NCI-H748 (cell line): ENCODE data around the gene PDE7B.
A peak's percentile ranks its signal among the peaks of the same experiment; 100 is the strongest.

Experiments used
- DNase-seq: peaks from one replicate; lab custom pipeline; 2025; ENCODE audit not compliant: unreplicated experiment; lab: John Stamatoyannopoulos, UW

The PDE7B gene

DNA sequence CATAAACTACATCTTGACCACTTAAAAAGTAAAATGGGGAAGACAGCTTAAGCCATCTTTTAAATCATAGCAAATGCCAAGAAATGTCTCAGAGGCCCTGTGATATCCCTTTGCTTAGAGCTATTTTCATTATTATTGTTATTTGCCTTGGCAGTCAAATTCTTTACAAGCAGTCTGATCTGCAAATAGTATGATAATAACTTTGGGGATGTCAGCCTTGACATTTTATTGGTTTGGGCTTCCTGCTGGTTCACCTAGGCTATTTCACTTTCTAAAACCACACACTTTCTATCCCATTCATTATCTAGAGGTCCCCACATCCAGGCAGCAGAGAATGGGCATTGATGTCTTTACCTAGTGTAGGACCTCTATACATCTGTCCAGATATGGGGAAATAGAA lies 125.1 kb downstream of the PDE7B start:
- DNase-seq, result no peak

DNA sequence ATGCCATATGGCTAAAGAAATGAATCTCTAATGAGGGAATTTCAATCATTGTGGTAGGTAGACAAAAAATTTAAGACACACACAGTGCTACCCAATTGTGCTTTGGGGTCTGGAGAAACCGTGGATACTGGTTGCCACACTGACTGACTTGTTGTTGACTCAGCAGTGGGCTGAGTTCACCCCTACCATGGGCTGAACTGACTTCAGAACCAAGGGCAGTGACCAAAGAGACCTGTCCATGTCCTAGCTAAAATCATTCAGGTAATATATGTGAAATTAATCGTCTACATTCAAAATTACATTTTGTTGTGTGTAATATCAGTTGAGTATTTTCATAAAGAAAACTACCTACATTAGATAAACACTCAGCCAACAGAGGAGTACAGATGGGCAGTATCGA lies 131.6 kb downstream of the PDE7B start:
- DNase-seq, result no peak

DNA sequence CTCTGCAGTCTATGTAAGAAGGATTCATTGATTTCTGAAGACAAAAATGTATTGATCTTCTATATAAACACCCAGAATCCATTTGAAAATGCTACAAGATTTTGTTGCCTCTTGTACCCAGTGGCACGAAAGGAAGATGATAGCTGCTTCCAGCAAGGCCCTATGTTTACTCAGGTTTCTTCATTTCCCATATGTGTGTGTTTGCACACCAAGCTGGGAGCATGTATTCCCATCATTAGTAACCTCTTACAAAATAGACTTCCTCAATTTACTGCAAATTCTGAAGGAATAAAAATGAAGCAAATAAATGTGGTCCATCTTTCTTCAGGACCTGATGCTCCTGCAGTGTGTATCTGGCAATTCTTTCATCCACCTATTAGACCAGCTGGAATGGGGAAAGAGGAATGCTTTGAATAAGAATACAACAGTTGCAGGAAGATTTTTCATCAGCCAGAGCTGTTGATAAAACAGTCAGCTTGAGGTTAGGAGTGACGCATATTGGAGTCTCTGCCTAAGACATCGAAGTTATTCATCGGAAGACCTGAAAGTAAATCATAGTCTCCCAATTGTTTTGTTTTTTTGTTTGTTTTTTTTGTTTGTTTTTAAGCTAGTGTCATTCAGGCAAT lies 132.3 kb downstream of the PDE7B start:
- no peak for DNase-seq

DNA sequence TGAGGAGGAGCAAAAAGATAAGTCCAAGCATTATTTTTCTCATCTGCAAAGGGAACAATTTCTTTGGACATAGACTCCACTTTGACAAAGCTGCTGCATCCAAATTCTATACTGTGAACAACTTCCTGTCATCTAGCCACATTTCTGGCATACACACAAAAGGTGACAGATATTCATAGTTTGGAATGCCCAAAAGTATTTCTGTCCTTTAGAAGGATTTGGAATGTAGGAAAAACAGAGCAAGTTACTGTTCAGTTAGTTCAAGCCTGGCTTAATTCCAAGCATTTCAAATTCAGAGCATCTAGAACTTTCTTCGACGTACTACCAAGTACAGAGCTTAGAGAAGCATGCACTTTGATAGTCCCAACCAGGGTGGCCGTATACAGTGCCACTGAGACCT lies 134.0 kb downstream of the PDE7B start:
- DNase-seq, result no peak

DNA sequence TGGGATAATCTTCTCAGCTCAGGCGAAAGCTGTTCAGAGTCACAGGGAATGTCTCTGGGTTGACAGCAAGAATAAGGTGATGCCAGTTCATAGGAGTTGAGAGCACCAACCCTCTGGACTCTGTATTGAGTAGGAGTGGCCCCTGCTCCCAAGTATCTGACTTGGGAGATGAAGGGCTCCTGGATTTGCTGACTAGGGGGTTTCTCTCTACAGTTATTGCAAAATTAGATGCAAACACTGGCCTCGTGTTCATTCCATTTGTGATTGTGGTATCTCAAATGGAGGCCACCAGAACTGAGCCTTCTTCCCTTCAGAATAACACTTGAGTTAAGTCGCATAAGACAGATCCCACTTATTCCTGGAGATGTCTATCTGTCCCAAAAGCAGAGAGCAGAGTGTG lies 135.7 kb downstream of the PDE7B start:
- DNase-seq, result no peak

DNA sequence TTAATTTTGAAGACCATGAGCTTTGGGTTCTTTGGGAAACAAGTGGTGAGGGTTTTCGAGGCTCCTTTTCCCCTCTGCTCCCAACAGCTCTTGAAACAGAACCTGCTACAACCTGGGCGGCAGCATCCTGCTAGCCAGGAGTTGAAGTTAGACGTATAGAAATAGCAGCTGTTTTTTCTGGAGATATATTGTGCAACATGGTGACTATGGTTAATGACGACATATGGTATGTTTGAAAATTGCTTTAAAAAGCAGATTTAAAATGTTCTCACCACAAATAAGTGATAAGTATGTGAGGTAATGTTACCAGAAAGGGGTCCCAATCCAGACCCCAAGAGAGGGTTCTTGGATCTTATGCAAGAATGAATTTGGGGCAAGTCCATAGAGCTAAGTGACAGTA lies 138.9 kb downstream of the PDE7B start:
- DNase-seq, result no peak

DNA sequence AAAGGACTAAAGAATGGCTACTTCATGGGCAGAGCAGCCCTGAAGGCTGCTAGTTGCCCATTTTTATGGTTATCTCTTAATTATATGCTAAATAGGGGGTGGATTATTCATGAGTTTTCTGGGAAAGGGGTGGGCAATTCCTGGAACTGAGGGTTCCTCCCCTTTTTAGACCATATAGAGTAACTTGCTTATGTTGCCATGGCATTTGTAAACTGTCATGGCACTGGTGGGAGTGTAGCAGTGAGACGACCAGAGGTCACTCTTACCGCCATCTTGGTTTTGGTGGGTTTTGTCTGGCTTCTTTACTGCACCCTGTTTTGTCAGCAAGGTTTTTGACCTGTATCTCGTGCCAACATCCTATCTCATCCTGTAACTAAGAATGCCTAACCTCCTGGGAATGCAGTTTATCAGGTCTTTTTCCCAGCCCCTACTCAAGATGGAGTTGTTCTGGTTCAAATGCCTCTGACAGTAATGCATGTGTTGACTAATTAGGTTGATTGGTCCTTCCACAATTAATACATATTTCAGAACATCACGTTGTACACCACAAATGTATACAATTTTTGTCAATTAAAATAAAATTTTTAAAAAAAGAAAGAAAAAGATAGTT lies 139.5 kb downstream of the PDE7B start:
- no peak for DNase-seq

DNA sequence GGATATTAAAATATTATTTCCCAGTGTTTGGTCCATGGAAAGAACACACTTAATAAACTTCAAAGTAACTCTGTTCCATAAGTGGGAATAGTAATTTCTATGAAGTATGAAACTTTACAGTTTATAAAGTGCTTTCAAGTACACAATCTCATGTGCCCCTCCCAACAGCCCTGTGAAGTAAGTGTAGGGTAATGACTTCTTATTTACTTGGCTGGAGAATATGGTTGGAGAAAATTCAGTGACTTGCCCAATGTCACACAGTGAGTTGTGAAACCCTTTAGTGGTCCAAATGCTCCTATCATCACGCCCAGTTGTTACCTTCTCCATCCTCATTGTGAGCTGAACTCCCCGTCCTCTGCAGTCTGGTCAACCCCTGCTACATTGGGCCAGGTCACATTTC lies 141.2 kb downstream of the PDE7B start:
- DNase-seq, result no peak

DNA sequence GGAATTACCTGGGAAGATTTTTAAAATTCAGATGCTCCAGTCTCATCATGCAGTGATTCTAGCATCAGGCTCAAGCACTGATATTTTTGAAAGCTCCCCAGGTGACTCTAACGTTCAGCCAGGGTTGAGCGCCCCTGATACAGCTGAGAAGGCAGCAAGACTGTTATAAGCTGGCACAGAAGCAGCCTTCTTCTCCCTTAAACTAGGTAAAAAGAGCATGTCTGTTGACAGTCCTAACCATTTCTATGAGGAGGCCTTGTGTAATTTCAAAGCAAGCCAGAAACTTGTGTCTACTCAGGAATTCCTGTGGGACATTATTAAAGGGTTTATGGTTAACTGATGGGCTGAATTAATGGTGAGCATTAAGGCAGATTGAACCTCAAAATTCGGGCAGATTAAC lies 141.9 kb downstream of the PDE7B start:
- DNase-seq, result no peak

DNA sequence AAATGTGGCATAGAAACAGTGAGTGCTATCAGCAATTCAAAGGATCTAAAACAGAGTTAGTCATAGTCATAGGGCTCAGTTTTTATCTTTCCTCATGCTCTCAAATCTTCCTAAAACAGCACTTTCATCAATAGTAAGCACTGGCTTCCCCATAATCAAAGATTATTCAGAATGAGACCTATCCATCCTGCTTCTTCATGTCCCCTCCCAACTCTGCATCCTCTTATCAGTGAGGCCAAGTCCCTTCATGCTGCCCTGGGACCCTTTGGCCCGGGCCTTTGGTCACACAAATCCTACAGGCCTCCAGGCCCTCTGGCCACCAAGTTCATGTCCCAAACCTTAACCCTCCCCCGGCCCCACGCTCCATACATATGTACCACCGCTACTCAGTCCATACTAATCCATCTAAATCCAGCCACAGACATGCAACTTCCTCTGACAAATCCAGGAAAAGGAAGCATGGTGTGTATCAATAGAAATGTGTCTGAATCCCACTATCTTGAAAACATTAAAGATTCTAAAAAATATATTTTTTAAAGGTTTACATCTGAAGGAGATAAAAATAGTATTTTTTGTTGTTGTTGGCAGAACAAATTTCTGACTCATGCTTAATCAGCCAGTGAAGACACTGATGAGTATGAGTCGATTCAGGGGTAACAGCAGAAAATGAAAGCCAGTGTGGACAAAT lies 143.5 kb downstream of the PDE7B start:
- DNase-seq, result no peak

DNA sequence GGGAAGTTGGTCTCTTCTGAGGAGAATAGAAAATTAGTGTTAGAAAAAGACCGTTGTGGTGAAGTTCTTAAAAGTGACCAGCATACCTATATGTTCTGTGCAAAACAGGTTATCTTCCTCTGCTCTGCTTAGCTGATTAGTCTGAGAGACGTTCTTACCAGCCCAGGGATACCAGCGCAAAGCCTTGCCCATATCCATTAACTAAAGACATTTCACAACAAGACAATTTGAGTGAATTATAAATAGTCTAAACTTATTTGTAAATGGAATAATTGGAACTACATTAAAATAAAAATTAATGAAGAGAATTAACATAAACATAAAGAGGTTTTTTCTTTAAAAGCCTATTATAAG lies 144.0 kb downstream of the PDE7B start:
- no peak for DNase-seq

DNA sequence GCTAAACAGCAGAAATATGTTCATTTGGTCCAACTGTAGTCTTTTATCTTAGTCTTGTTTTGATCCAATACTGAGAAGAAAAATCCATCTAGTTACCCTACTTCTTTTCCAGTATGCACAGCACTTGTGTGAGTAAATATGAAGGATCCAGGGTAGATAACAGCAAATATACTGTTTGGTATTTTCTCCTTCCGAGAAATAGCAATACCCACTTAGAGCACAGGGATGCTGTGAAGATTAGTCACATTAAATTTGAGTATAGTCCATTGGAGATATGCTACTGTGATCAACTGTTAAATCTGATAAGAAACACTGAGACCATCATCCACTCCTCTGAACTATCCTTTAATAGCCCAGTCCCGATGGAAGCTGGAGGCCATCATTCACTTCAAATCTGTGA lies 145.2 kb downstream of the PDE7B start:
- no peak for DNase-seq

DNA sequence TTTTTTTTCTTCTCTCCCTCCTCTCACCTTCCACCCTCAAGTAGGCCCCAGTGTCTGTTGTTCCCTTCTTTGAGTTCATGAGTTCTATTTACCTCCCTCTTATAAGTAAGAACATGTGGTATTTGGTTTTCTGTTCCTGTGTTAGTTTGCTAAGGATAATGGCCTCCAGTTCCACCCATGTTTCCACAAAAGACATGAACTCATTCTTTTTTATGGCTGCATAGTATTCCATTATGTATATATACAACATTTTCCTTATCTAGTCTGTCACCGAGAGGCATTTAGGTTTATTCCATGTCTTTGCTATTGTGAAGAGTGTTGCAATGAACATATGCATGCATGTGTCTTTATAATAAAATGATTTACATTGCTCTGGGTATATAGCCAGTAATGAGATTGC lies 147.9 kb downstream of the PDE7B start:
- no peak for DNase-seq

DNA sequence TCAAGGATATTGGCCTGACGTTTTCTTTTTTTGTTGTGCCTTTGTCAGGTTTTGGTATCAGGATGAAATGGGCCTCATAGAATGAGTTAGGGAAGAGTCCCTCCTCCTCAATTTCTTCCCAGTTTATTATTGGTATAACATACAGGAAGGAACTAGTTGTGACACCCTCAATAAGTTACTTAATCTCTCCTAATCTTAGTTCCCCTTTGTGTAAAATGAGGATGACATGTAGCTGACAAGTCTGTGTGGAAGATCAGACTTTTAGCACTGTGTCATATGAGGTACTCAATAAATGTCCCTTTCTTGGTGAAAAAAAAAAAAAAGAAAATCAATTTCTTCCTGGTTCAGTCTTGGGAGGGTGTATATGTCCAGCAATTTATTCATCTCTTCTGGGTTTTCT lies 155.8 kb downstream of the PDE7B start:
- DNase-seq, result no peak

DNA sequence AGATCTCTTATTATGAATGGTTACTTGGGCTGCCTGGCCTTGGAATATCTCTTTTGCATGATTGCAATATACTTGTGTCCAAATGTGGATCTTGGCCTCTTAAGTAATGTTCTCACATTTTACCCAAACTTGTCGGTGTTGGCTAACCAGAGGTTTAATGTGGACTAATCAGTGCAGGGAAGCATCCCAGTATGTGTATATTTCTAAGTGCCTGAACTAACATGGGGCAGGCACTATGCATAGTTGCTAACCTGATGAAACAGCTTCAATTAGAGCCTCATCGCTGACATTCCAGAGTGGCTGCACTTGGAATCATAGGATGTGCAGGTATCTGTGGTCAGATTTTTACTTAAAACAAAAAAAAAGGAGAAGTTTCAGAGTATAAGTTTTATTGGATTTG lies 160.0 kb downstream of the PDE7B start:
- DNase-seq, result no peak

DNA sequence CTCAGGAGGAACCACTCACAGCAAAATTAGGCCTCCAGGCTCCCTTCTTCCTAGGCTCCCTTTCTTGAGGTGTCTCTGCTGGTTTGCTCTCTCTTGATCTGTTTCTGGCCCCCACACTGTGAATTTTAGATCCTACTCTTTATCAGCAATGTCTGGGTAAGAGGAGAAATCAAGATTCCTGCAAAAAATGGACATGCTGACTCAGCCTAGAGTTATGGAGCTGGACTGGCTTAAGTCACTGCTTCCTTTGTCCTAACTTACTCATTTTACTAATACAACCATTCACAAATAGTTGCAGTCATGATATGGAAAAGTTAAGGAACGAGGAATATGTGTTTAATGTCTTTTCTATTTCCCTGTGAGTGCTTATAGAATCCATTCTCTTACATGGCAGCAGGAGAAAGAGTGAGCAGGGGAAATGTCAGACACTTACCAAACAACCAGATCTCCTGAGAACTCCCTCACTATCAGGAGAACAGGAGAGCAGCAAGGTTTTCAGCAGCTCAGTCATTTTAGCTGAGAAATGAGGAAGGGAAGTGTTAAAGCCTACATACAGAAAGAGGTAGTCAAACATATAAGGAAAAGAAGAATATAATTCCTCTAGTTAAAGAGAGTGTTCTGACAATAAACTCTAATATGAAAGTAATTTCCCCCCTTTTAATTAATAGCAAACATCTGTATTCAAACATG lies 160.8 kb downstream of the PDE7B start:
- no peak for DNase-seq

DNA sequence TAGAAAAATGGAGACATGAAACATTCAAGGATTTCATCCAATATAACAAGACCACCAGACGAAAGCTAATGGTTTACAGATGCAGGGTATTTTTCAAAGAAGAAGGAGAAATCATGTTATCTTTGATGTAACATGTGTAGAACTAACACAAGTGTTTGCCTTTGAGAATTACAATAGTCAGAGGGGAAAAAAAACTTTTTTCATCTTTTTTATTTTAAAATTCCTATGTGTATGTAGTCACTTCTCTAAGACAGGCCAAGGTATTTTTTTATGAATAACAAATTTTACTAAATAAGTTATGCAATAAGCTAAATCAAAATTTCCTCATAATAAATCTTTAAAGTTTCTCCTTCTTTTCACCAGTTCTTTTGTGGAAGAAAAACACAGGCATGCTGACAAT lies 161.4 kb downstream of the PDE7B start:
- no peak for DNase-seq

DNA sequence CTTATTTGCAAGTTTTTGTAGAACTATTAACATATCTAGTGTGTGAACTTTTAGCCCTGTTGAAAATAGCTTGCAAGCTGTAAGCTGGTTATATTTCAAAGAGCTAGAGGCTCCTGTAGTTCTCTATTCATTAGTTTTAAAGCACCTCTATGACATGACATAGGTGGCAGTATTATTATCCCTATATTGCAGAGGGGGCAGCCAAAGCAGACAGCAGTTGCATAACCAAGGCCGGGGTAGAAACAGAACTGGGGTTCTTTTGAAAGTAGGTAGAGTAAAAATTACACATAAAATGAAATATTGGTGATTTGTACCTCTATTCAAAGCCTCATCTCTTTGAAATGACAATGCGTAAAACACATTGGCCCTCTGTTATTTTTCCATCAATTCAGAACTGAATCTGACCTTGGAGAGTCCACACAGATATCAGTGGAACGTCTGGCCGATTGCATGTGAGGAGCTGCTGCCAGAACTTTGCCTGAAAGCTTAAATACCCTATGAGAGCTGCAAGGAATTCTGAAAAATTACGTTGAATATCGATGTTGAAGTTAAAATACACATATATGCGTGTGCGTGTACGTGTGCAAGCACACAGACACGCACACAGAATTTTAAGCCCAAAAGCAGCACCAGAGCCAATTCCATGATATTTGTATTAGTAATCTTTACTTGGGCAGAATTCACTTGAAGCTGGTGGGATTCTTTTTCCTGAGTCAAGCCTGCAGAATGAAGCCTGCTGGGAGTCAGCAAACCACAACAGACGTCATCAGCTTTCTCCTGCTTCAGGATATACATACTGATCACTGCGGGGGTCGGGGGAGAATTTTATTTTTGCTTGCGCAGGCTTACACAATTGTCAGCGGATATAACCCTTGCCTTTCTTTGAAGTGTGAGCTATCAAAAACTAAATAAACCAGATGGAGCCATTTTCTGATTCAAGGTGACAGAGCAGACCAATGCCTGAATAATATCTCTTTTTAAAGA lies 163.2 kb downstream of the PDE7B start:
- no peak for DNase-seq

DNA sequence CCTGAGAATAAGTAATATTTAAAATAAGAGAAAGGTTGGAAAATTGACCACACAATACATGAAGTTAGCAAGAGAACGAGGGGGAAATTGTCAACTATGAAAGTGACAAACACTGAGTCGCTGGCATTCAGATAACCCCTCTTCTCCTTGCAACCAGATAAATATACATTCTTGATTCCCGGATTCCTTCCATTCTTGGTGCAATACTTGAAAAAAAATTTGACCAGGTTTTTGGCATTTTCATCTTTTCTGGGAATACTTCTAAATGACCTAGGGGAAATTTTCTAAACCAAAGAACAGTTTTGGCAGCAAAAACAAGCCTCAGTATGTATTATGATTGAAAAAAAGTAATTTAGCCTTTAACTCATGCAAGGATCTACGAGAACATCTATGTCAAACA lies 164.0 kb downstream of the PDE7B start:
- no peak for DNase-seq

DNA sequence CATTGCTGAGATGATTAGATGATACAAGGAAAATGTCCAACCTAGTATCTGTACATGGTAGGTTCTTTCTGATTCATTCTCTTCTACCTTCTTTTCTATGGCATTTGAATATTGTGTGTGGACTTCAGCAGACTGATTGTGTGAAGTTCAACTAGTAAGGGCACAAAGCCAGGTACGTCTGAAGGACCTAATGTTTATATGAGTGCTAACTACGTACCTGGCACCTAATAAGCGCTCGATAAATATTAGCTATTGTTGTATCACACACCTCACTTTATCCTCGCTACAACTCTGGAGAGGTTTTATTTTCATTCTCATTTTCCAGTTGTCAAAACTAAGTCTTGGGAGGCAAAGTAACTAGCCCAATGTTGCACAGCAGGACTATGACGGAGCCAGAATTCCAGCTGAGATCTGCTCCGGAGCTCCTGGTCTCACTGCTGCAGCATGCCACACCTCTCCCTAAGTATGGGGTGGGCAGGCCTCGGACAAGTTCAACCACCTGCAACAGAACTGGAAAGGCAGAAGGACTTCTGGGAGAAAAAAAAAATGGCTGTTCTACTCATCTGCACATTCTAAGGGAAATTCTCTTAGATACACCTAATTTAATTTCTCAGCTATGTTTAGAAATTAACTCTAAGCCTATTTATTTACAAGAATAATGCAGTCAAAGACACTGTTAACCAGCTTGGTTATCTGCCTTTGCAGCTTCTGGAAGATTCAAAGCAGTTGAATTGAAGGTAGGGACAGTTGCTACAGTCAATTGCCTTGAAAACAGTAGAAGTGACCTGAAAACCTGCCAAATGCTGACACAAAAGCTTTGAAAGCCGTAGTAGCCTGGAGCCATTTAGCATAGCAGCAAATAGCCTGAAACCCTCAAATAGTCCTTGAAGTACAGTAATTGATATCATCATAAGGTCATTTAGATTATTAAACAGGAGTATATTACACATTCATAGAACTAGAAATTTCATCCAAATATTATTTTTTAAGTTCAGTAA lies 165.0 kb downstream of the PDE7B start:
- DNase-seq, result peak; percentile 34
